HG03097 (cell line): Measurements from ENCODE around the gene HSD17B1.

Experiments used
- ATAC-seq: cut with Tn5 transposase; IDR thresholded peaks from one replicate; pipeline ENCODE4 v1.9.1; 2021; ENCODE audit not compliant: unreplicated experiment, low FRiP score

HSD17B1 gene

GRCh38 chr17:42564815-42565522, 12.2 kb downstream of the HSD17B1 start:
- no peak for ATAC-seq

GRCh38 chr17:42565523-42566214, 12.9 kb downstream of the HSD17B1 start:
- ATAC-seq = no peak

GRCh38 chr17:42566215-42566882, 13.6 kb downstream of the HSD17B1 start:
- no peak for ATAC-seq

- no peak for ATAC-seq
These were observed 14.3 kb downstream of the HSD17B1 start, which contains the start of gene MLX for GRCh38 chr17:42566883-42567573. Gene MLX (plus strand): TSS chr17:42567100. CDS start chr17:42567125, 25 bp downstream.

GRCh38 chr17:42568341-42569111, 15.8 kb downstream of the HSD17B1 start:
- ATAC-seq = no peak

GRCh38 chr17:42571435-42572225, 18.9 kb downstream of the HSD17B1 start:
- ATAC-seq = no peak

- ATAC-seq = no peak
These were observed 20.4 kb downstream of the HSD17B1 start for GRCh38 chr17:42573095-42573494.

GRCh38 chr17:42574463-42574862, 21.7 kb downstream of the HSD17B1 start:
- ATAC-seq = no peak

GRCh38 chr17:42577140-42577531, 24.4 kb downstream of the HSD17B1 start:
- ATAC-seq = peak; percentile 1

GRCh38 chr17:42577532-42578281, 25.0 kb downstream of the HSD17B1 start, which contains the start of gene PSMC3IP:
Gene PSMC3IP (minus strand): TSS chr17:42577729. CDS start chr17:42577686, 43 bp downstream.
- ATAC-seq = peak; percentile 58

- ATAC-seq = peak; percentile 36
These were observed 25.7 kb downstream of the HSD17B1 start for GRCh38 chr17:42578282-42578869.

- ATAC-seq = no peak
These were observed 27.2 kb downstream of the HSD17B1 start for GRCh38 chr17:42579794-42580551.

- ATAC-seq = no peak
These were observed 29.1 kb downstream of the HSD17B1 start for GRCh38 chr17:42581744-42582270.

- no peak for ATAC-seq
These were observed 32.2 kb downstream of the HSD17B1 start for GRCh38 chr17:42584880-42585279.

- ATAC-seq = no peak
These were observed 32.6 kb downstream of the HSD17B1 start for GRCh38 chr17:42585353-42585752.

GRCh38 chr17:42586514-42587230, 33.9 kb downstream of the HSD17B1 start:
- no peak for ATAC-seq

- ATAC-seq = no peak
These were observed 38.2 kb downstream of the HSD17B1 start for GRCh38 chr17:42590886-42591285.
